Panc1 (cell line): ENCODE results near the gene NAT9. TPM values are rescaled to one million over a fixed set of nuclear protein-coding genes. Genes with fewer than 3 reads are reported as not detected.

Experiments
- ATAC-seq: fragments of 200-7000 bp; cut with Tn5 transposase; 2 replicates; pipeline ENCODE4 v1.9.1; 2020; ENCODE audit warnings: mild to moderate bottlenecking, moderate library complexity
- BruUV-seq: library from RNA; stranded (reverse); fragments of 400-500 nt; replicated peaks from 2 replicates; lab custom pipeline; 2021; lab: Mats Ljungman, UMichigan
- CTCF ChIA-PET: fragments of 300-600 bp; sonication (Branson Sonifier 250); formaldehyde crosslinking; loops from one replicate; lab custom pipeline; 2022; ENCODE audit warnings: antibody characterized with exemption; lab: Charles Lee
- POLR2A ChIA-PET: fragments of 300-600 bp; sonication (Branson Sonifier 250); formaldehyde crosslinking; loops from one replicate; lab custom pipeline; 2022; ENCODE audit warnings: antibody characterized with exemption; lab: Charles Lee
- DNase-seq: peaks from one replicate; pipeline ENCODE4 v3.0.0-alpha.2; 2010; ENCODE audit warnings: low read depth, low spot score
- H3K27ac ChIP-seq: 2 replicates; pipeline ENCODE4 v1.5.1; 2011; ENCODE audit warnings: mild to moderate bottlenecking, low read length, inconsistent platforms
- H3K27me3 ChIP-seq: fragments of 200-500 bp; sonication (Bioruptor generic); 2 replicates; pipeline ENCODE4 v1.6.0; 2014; ENCODE audit warnings: low read length, inconsistent platforms; ENCODE audit not compliant: control insufficient read depth, insufficient read depth
- H3K36me3 ChIP-seq: fragments of 200-500 bp; sonication (Bioruptor generic); 2 replicates; pipeline ENCODE4 v1.5.1; 2014; ENCODE audit warnings: inconsistent platforms, mild to moderate bottlenecking, low read length, moderate library complexity; ENCODE audit not compliant: control insufficient read depth, insufficient read depth
- H3K4me1 ChIP-seq: 2 replicates; pipeline ENCODE4 v1.5.1; 2011; ENCODE audit warnings: inconsistent platforms, mild to moderate bottlenecking, low read length, moderate library complexity; ENCODE audit not compliant: control insufficient read depth, insufficient read depth
- H3K4me3 ChIP-seq, 2 experiments: 2 replicates each; pipeline ENCODE4 v1.5.1; 2011 to 2012; ENCODE audit warnings: low read depth in 2 of 2, low read length in 2 of 2, mild to moderate bottlenecking in 2 of 2, inconsistent platforms in 1 of 2, moderate library complexity in 1 of 2
- H3K9me3 ChIP-seq: fragments of 200-500 bp; sonication (Bioruptor generic); 2 replicates; pipeline ENCODE4 v1.5.1; 2014; ENCODE audit warnings: low read depth, mild to moderate bottlenecking, inconsistent platforms, low read length, moderate library complexity; ENCODE audit not compliant: control insufficient read depth, insufficient read depth
- POLR2AphosphoS5 ChIP-seq: IDR thresholded peaks from 2 replicates; pipeline ENCODE4 v1.6.1; 2012; ENCODE audit warnings: mild to moderate bottlenecking, low read depth, low read length, moderate library complexity
- SIN3A ChIP-seq: IDR thresholded peaks from 2 replicates; pipeline ENCODE4 v1.6.1; 2012; ENCODE audit warnings: low read depth, mild to moderate bottlenecking, low read length, moderate library complexity, borderline replicate concordance; ENCODE audit not compliant: insufficient read depth
- TCF7L2 ChIP-seq: IDR thresholded peaks from 2 replicates; pipeline ENCODE4 v1.6.1; 2011; ENCODE audit warnings: mild to moderate bottlenecking, low read depth, low read length, inconsistent platforms
- in situ Hi-C: cut with HindIII; loops from 2 replicates; pipeline ENCODE4 v1.10.0; 2016; ENCODE audit warnings: low sequenced_read_pairs, low pct_unique_long_range_greater_than_20kb
- intact Hi-C: fragments of 100-400 bp; cut with micrococcal nuclease; formaldehyde crosslinking; loops from one replicate; pipeline ENCODE4 v1.10.0; 2022; ENCODE audit not compliant: unreplicated experiment
- total RNA-seq: library from RNA; stranded (reverse); gene quantifications from one replicate; pipeline ENCODE4 v1.2.1, GENCODE V29; 2021; ENCODE audit not compliant: unreplicated experiment
- TF ChIP-seq, protein P1 (sequence below), 2 experiments: IDR thresholded peaks; 2 replicates each; pipeline ENCODE4 v1.6.1; 2011 to 2012; ENCODE audit warnings: low read depth in 2 of 2, control low read depth in 1 of 2, low read length in 1 of 2, mild to moderate bottlenecking in 1 of 2, moderate library complexity in 1 of 2; ENCODE audit not compliant: insufficient read depth in 1 of 2
- TF ChIP-seq, protein P2 (sequence below): fragments of 450-650 bp; IDR thresholded peaks from 2 replicates; pipeline ENCODE4 v1.5.1; 2017; ENCODE audit warnings: mild to moderate bottlenecking

Gene NAT9
- total RNA-seq, 1 experiment from 2014 or later: 90.1 TPM

DNA sequence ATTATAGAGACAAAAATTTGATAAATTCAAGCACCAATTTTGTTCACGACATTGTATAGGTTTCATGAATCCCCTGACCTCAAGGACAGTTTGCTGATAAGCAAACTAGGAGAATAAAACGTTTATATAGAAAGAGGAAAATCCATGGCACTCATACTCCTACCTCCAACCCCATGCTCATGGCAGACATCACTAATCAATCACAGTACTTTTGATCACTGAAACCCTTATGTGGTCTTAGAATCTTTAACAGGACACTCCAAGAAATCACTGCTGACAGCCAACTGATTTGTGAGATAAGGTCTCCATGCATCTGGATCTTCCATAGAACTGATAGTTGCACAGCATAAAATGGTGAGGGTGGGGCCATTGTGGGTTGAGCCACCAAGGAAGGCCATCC, 32.4 kb downstream of the NAT9 start:
- ChIA-PET POLR2A (no interaction called here), CTCF (interaction anchor here (1.7 to 3.2 kb wide), 2 partner anchors 26 to 28 kb away, joined by 9 to 16 read pairs; no protein-coding TSS in a partner anchor)
- DNase-seq: no peak
- Histone ChIP-seq H3K36me3 (peaks cover 2% of the 10 kb centered on the region; the same call in 1 of the 2 replicates), H3K4me3 (no peak overlapping the region), H3K4me1 (peaks cover 17% of the 10 kb centered on the region), H3K9me3 (no peaks in the 10 kb centered on the region), H3K27ac (no peak overlapping the region), H3K27me3 (no peaks in the 10 kb centered on the region)
- intact Hi-C loops: loop anchor here (1.0 to 5.0 kb wide), 2 partner anchors 27 to 119 kb away; no protein-coding TSS in a partner anchor
- ATAC-seq: no peak
- BruUV-seq: no TSS peak
- TF ChIP-seq POLR2AphosphoS5 (no peak), TCF7L2 (no peak), SIN3A (no peak)
- TF ChIP-seq, protein P1, sequence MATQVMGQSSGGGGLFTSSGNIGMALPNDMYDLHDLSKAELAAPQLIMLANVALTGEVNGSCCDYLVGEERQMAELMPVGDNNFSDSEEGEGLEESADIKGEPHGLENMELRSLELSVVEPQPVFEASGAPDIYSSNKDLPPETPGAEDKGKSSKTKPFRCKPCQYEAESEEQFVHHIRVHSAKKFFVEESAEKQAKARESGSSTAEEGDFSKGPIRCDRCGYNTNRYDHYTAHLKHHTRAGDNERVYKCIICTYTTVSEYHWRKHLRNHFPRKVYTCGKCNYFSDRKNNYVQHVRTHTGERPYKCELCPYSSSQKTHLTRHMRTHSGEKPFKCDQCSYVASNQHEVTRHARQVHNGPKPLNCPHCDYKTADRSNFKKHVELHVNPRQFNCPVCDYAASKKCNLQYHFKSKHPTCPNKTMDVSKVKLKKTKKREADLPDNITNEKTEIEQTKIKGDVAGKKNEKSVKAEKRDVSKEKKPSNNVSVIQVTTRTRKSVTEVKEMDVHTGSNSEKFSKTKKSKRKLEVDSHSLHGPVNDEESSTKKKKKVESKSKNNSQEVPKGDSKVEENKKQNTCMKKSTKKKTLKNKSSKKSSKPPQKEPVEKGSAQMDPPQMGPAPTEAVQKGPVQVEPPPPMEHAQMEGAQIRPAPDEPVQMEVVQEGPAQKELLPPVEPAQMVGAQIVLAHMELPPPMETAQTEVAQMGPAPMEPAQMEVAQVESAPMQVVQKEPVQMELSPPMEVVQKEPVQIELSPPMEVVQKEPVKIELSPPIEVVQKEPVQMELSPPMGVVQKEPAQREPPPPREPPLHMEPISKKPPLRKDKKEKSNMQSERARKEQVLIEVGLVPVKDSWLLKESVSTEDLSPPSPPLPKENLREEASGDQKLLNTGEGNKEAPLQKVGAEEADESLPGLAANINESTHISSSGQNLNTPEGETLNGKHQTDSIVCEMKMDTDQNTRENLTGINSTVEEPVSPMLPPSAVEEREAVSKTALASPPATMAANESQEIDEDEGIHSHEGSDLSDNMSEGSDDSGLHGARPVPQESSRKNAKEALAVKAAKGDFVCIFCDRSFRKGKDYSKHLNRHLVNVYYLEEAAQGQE (IDR thresholded peaks at IDR 0.05; ENCODE audit: insufficient read depth in 1 of 2, low read depth in 2 of 2, low read length in 1 of 2): no peak
- TF ChIP-seq, protein P2, sequence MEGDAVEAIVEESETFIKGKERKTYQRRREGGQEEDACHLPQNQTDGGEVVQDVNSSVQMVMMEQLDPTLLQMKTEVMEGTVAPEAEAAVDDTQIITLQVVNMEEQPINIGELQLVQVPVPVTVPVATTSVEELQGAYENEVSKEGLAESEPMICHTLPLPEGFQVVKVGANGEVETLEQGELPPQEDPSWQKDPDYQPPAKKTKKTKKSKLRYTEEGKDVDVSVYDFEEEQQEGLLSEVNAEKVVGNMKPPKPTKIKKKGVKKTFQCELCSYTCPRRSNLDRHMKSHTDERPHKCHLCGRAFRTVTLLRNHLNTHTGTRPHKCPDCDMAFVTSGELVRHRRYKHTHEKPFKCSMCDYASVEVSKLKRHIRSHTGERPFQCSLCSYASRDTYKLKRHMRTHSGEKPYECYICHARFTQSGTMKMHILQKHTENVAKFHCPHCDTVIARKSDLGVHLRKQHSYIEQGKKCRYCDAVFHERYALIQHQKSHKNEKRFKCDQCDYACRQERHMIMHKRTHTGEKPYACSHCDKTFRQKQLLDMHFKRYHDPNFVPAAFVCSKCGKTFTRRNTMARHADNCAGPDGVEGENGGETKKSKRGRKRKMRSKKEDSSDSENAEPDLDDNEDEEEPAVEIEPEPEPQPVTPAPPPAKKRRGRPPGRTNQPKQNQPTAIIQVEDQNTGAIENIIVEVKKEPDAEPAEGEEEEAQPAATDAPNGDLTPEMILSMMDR: no peak
- in situ Hi-C loops: no loop called here

DNA sequence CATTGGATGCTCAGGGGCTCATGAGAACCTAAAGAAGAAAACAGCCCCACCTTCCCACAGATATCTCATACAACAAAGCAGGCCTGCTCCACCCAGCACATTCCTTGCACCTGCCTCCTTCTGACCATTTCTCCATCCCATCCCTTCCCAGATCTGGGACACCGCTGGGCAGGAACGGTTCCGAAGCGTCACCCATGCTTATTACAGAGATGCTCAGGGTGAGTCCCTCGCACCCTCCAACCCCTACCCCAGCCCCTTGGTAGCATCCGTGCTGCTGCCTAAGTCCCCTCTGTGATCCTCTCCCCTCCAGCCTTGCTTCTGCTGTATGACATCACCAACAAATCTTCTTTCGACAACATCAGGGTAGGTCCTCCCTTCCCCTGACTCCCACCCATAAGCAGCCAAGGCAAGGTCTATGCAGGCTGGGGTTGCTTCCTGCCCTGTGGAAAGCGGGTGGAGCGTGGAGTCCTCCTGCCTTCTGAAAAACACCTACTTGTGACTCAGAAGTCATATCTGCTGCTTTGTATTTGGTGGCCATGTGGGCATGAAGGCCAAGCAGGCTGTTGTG, 33.1 kb downstream of the NAT9 start:
- H3K36me3 ChIP-seq: no peaks in the 10 kb centered on the region
- intact Hi-C loops: loop anchor here (5.0 kb wide), 1 partner anchor 119 kb away; no protein-coding TSS in a partner anchor
- peaks cover 20% of the 10 kb centered on the region for H3K4me1 ChIP-seq
- no peaks in the 10 kb centered on the region for H3K9me3 ChIP-seq
- no peak for ATAC-seq
- ChIA-PET POLR2A (no interaction called here), CTCF (interaction anchor here (1.2 kb wide), 1 partner anchor 86 kb away, joined by 3 read pairs; no protein-coding TSS in a partner anchor)
- in situ Hi-C loops: no loop called here
- no peak overlapping the region for H3K4me3 ChIP-seq
- no peaks in the 10 kb centered on the region for H3K27me3 ChIP-seq
- TF ChIP-seq, protein P1 (IDR thresholded peaks at IDR 0.05; ENCODE audit: insufficient read depth in 1 of 2, low read depth in 2 of 2, low read length in 1 of 2): no peak
- TF ChIP-seq, protein P2: no peak
- TF ChIP-seq POLR2AphosphoS5: no peak
- TF ChIP-seq SIN3A: no peak
- no peak for TF ChIP-seq TCF7L2
- no peak for DNase-seq
- H3K27ac ChIP-seq: no peak overlapping the region
- BruUV-seq: no TSS peak
